Glutamatergic neuron (in vitro differentiated cells): ENCODE measurements around the gene EYS. TPM values are rescaled to one million over a fixed set of nuclear protein-coding genes. Genes with fewer than 3 reads are reported as not detected.

Source experiments
- DNase-seq: peaks from one replicate; pipeline ENCODE4 v3.0.0; 2022
- H3K27ac Mint-ChIP-seq: one replicate; pipeline ENCODE4 v1.8.0; 2020; ENCODE audit warnings: mild to moderate bottlenecking, mixed read lengths, inconsistent platforms; ENCODE audit not compliant: unreplicated experiment
- H3K27me3 Mint-ChIP-seq: one replicate; pipeline ENCODE4 v1.8.0; 2020; ENCODE audit warnings: mild to moderate bottlenecking, moderate library complexity, mixed read lengths, inconsistent platforms; ENCODE audit not compliant: unreplicated experiment
- H3K36me3 Mint-ChIP-seq: one replicate; pipeline ENCODE4 v1.8.0; 2020; ENCODE audit warnings: mild to moderate bottlenecking, mixed read lengths, inconsistent platforms; ENCODE audit not compliant: unreplicated experiment
- H3K4me1 Mint-ChIP-seq: one replicate; pipeline ENCODE4 v1.8.0; 2020; ENCODE audit warnings: mild to moderate bottlenecking, low read depth, mixed read lengths, inconsistent platforms; ENCODE audit not compliant: unreplicated experiment
- H3K4me3 Mint-ChIP-seq: one replicate; pipeline ENCODE4 v1.8.0; 2020; ENCODE audit warnings: mild to moderate bottlenecking, mixed read lengths, inconsistent platforms; ENCODE audit not compliant: unreplicated experiment
- H3K9me3 Mint-ChIP-seq: one replicate; pipeline ENCODE4 v1.8.0; 2020; ENCODE audit warnings: mild to moderate bottlenecking, moderate library complexity, mixed read lengths, inconsistent platforms; ENCODE audit not compliant: unreplicated experiment
- CTCF ChIP-seq: fragments of 200-600 bp; sonication (generic); IDR thresholded peaks from one replicate; pipeline ENCODE4 v1.5.0; 2021; ENCODE audit not compliant: partially characterized antibody, unreplicated experiment
- total RNA-seq: library from RNA; stranded (reverse); fragmentation: NEBNext Ultra II Directional; extraction: Animal tissue kit (Norgen Biotek cat#: 25700); gene quantifications from one replicate; pipeline ENCODE4 v1.2.1, GENCODE V29; 2021; ENCODE audit not compliant: unreplicated experiment

The EYS gene
- total RNA-seq, 1 donor from 2014 or later: 13.2 TPM

GRCh38 chr6:65000815-65001214 lies 706.2 kb downstream of the EYS start:
- H3K4me3 Mint-ChIP-seq: no peak overlapping the region
- H3K27me3 Mint-ChIP-seq: no peaks in the 10 kb centered on the region

GRCh38 chr6:64998204-64998603 lies 708.8 kb downstream of the EYS start:
- Mint-ChIP-seq H3K36me3 (no peaks in the 10 kb centered on the region), H3K9me3 (no peaks in the 10 kb centered on the region), H3K27ac (no peak overlapping the region), H3K27me3 (no peaks in the 10 kb centered on the region), H3K4me3 (no peak overlapping the region), H3K4me1 (no peaks in the 10 kb centered on the region)
- TF ChIP-seq CTCF: no peak
- no peak for DNase-seq

More at GRCh38 chr6:65000815-65001214, 706.2 kb downstream of the EYS start:
- Mint-ChIP-seq H3K27ac (no peak overlapping the region), H3K4me1 (no peaks in the 10 kb centered on the region), H3K36me3 (no peaks in the 10 kb centered on the region), H3K9me3 (no peaks in the 10 kb centered on the region)
- TF ChIP-seq CTCF: no peak
- DNase-seq: no peak

- Mint-ChIP-seq H3K4me3 (no peak overlapping the region), H3K27me3 (no peaks in the 10 kb centered on the region), H3K4me1 (no peaks in the 10 kb centered on the region), H3K36me3 (no peaks in the 10 kb centered on the region), H3K9me3 (no peaks in the 10 kb centered on the region), H3K27ac (no peak overlapping the region)
- DNase-seq: no peak
- no peak for TF ChIP-seq CTCF
Observed at GRCh38 chr6:64996301-64996700, 710.7 kb downstream of the EYS start.

GRCh38 chr6:64990652-64991304 lies 716.2 kb downstream of the EYS start:
- no peaks in the 10 kb centered on the region for H3K36me3 Mint-ChIP-seq
- H3K27ac Mint-ChIP-seq: no peak overlapping the region
- H3K9me3 Mint-ChIP-seq: no peaks in the 10 kb centered on the region
- H3K4me1 Mint-ChIP-seq: no peaks in the 10 kb centered on the region
- TF ChIP-seq CTCF: no peak
- H3K4me3 Mint-ChIP-seq: no peak overlapping the region
- no peaks in the 10 kb centered on the region for H3K27me3 Mint-ChIP-seq
- DNase-seq: no peak

- Mint-ChIP-seq H3K4me1 (peaks cover 3% of the 10 kb centered on the region), H3K9me3 (no peaks in the 10 kb centered on the region), H3K27me3 (no peaks in the 10 kb centered on the region), H3K4me3 (no peak overlapping the region), H3K27ac (no peak overlapping the region), H3K36me3 (no peaks in the 10 kb centered on the region)
- no peak for TF ChIP-seq CTCF
- DNase-seq: no peak
Observed at GRCh38 chr6:64988148-64988547, 718.9 kb downstream of the EYS start.
